IPS DF 19.7 (cell line): ENCODE results near the gene TMEM272.

Source experiments
- DNase-seq: peaks from one replicate; pipeline ENCODE4 v3.0.0-alpha.2; 2013; ENCODE audit warnings: low read depth, low spot score

The TMEM272 gene

DNA sequence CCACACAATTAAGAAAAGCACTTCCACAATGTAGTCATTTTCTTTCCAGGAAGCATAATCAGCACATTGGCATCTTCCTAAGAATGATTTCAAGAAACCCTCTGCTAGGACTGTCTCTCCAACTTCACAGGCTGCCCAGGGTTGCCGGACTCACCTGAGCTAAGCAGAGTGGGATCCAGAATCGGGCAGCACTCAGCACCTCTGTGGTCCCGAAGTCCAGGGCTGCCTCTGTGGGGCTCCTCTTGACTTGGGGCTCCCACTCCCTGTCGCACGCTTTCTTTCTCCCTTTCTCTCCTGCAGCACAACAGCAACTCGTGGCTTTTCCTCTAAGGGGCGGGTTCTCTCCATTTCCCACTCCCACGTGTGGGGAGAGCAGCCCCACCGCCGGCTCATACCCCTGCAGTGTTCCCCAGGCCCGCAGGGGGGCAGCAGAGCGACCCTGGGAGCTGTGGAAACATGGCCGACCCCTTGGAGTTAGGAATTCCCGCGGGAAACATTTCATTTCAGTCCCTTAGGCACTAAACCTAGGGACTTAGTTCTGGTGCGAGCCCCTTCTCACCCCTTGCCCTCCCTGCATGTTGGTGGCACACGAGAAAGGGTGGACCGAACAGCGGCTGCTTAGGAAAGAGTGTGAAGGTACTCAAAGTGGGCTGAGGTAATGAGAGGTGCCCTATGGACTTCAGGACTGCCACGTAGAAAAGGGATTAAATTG lies at the start of gene TMEM272:
Gene TMEM272, minus strand, starts transcription at position 316 of the 712 bp plus-strand sequence. CDS start 6,647 bp downstream, outside the sequence.
- DNase-seq, result no peak

DNA sequence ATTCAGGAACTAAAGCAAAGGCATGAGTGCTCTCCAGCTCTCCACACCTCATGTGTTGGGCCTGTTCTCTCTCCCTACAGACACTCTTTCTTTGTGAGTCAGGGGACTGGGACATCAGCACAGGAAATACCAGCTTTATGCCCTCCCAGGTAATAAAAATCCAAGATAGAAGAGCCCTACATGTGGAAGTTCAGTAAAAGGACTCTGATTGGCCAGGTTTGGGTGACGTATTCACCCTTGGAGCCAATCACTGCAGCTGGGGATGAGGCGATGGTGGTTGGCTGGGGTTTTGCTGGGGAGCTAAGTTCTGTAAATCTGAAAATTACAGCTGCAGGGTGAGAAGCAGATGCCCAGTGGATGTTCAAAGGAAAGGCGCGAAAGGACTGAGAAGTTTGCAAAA lies 49.3 kb upstream of the TMEM272 start:
- peak; percentile 30 for DNase-seq

DNA sequence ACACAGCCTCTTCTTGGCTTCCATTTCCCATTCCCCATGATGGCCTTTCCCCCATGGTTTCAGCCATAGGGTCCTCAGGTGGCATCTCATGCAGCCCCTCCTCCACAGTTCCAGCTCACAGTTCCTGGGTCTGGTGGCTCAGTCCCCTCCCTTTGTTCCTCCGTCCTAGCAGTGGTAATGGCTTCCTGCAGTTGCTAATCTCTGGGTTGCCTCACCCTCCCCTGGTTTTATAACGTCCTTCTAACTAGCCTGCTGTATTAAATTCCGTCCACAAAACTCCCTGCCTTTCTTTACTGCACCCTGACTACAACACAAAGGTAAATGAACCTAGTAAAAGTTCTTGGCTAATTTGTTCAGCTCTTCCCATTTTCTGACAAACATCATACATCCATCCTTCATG lies 47.7 kb upstream of the TMEM272 start:
- DNase-seq, result no peak

- DNase-seq, result no peak
These were observed 42.5 kb upstream of the TMEM272 start for GRCh38 chr13:51887468-51887867.

DNA sequence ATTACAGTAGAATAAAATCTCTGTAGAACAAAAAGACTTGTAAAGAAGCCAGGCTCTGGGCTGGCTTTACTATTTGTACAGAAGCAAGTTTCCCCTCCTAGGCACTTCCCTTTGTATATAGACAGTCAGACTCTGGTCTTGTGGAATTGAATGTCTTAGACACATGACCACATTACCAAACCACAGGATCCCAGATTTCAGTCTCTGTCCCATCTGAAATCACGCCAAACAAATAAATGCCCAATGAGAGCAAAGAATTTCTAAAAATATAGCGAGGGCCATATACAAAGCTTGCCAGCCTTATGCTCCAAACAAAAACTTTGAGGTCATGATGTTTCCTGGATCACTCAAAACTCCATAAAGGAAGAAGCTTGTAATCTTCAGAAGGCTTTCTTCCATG lies 40.7 kb upstream of the TMEM272 start:
- DNase-seq, result no peak

- no peak for DNase-seq
These were observed 38.2 kb upstream of the TMEM272 start for GRCh38 chr13:51883226-51883600.

DNA sequence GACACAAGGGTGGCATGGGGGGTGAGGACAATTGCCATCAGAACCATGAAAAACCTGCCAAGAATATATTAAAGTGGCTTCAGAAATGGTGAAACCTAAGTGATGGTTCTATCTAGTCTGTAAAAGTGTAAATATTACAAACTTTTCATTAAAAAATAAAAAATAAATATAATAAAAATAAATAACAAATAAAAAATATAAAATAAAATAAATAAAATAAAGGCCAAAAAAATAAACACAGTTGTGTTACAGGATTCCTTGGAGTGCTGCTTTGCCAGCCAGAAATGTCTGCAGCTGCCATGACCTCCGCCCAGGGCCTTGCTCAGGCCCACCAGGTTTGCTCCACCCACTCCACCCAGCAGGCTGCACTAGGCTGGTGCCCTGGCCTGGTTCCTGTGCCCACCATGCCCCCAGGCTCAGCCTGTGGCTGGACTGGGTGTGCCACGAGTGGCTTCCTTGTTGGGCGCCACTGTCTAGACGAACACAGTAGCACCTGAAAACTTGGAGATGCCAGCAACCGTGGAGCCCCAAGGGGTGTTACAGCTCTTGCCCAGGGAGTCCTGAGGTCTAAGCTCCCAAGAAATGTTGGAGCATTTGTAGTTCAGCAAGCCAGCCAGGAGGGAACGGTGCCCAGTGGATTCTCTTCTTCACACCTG lies 37.7 kb upstream of the TMEM272 start:
- no peak for DNase-seq

DNA sequence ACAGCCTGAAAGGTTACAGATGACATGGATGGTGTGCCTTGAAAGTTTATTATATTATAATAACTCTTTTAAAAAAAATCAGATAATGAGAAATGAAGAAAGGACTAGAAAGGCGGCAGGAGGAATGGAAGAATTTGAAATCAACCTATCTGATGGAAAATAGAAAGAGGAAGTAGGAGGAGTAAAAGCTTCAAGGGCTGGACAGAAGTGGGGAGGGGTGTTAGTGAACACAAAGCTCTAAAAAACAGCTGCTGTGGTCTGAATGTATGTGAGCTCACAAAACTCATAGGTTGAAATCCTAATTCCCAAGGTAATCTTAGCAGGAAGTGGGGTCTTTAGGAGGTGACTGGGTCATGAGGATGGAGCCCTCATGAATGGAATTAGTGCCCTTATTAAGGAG lies 36.3 kb upstream of the TMEM272 start:
- no peak for DNase-seq

DNA sequence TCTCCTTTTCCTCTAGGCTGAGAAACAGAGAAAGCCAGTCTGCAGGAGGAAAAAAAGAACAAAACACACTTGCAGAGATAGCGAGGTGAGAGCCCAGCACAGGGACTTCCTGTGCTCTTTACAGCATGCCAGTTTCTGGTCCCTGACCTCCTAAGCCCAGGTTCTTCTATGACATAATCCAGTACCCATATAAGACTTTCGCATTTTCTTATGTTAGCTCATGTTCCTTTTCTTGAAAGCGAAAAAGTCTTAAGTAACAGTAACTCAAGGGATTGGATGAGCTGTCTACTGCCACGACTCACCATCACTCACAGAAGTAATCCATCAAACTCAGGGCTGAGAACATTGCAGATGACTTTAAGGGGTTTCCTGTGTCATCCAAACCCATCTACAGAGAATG lies 34.2 kb upstream of the TMEM272 start:
- no peak for DNase-seq

GRCh38 chr13:51874651-51875050 lies 29.7 kb upstream of the TMEM272 start:
- DNase-seq, result no peak

- DNase-seq, result no peak
These were observed 28.9 kb upstream of the TMEM272 start for GRCh38 chr13:51873837-51874236.

DNA sequence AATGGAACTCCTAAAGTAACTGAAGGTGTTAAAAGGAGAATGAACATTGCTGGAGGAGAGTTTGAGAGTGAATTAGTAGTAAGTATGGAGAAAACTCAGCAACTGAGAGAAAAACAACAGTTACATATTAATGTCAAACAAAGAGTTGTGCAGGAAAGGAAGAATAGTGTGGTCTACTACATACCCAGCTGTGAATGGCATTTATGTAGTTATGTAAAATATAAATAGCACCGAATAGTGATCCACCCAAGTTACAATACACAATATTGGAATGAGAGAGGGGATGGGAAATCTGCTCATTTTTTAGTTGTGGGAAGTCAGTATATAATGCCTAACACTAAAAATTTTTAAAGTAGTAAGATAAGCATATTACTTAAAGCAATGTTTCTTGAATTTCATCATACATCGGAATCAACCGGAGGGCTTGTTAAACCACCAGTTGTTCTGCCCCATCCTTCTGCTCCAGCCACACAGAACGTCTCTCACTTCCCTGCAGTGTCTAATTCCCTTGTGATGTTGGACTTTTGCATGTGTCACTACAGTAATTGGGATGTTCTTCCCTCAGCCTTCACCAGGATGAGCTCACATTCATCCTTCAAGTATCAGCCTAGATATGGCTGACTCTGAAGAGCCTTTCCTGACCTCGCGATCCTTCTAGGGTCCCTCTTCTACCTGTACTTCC lies 28.3 kb upstream of the TMEM272 start:
- no peak for DNase-seq

DNA sequence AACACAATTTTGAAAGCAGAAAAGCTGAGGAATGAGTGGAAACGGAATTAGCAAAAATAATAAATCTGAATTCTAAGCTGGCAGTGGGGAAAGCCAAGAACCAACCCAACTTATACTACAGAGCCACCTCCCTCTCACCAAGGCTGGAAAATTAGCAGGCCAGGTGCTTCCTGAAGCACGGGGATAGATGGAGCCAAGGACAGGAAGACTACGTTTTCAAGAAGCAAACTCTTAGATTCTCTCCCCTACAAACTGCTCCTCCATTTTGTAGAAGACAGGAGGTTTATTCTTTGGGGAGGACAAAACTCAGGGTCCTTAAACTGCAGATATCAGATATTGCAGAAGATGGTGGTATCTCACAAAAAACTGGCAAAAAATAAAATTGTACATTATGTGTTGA lies 25.6 kb upstream of the TMEM272 start:
- DNase-seq, result no peak

DNA sequence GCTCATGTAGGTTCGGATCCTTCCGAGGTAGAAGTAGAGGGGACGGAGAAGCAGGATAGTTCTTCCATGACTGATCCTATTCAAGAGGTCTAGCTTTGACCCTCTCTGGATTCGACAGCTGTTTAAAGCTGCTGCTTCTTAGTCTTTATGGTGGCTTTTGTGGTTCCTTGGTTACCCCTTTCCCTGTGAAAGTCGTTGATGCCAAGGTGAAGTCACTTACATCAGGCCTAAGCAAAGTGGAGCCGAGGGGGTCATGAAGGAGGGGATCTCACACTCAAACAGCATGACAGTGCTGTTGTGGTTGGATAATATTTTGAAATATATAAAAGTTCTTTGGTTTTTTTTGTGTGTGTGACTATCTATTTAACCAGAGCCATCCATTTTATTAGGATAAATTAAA lies 24.9 kb upstream of the TMEM272 start:
- no peak for DNase-seq

DNA sequence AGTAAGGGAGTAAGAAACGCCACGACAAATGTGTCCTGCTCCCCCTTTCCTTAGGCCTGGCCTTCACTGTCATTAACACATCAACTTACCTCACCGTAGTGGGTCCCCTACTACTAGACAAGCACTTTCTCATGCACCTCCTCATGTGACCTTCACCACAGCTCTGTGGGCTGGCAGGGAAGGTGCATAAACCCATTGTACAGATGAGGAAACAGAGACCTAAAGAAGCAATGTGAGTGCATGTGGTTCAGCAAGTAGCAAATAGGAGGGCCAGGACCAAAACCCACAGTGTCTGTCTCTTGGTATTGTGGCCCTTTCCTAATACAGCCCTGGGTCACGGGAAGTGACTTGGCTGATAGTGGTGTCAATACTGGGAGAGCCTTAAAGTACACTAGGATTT lies 22.1 kb upstream of the TMEM272 start:
- no peak for DNase-seq

GRCh38 chr13:51865838-51866237 lies 20.9 kb upstream of the TMEM272 start:
- peak; percentile 0 for DNase-seq

DNA sequence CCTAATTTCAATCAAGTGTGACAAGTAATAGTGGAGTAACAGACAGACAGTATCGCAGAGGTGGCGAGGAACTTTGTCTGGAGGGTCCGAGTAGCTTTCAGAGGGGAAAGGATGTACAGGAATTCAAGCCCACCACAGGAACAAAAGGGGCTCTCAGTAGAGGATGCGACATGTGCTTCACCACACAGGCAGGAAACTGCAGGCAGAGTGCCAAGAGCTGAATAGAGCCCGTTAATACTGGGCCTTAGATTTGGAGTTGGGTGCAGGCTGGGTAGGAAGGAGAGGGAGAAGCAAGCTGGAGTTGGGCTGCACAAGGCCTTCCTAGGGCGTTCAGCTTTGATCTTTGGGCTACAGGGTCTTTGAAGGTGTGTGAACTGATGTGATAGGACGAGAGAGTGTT lies 18.0 kb upstream of the TMEM272 start:
- DNase-seq, result no peak

DNA sequence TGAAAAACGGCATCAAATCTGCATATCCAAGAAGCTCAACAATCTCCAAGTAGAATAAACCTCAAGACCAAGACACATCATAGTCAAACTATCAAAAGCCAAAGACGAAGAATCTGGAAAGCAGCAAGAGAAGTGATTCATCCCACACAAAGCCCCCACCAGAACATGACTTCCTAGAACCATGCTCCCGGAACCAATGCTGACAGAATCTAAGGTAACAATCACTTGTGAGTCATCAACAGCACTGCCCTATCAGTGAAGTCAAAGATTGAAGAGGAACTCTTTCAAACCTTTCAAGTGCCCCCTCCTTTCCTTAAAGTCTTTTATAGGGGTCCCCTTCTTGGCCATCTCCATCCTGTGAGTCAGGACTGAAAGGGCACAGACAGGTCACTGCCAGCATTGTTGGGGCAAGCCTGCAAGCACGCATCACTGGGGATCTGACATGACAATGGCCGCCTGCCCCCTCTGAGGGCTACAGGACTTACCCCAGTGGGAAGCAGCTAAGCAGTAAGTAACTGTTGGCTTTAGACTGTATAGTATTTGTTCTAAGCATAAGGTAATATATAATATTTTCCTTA lies 16.8 kb upstream of the TMEM272 start, which contains the start of gene CCDC70:
Gene CCDC70, plus strand, starts transcription at position 247 of the 578 bp plus-strand sequence. CDS start 3,443 bp downstream, outside the sequence.
- DNase-seq, result no peak

DNA sequence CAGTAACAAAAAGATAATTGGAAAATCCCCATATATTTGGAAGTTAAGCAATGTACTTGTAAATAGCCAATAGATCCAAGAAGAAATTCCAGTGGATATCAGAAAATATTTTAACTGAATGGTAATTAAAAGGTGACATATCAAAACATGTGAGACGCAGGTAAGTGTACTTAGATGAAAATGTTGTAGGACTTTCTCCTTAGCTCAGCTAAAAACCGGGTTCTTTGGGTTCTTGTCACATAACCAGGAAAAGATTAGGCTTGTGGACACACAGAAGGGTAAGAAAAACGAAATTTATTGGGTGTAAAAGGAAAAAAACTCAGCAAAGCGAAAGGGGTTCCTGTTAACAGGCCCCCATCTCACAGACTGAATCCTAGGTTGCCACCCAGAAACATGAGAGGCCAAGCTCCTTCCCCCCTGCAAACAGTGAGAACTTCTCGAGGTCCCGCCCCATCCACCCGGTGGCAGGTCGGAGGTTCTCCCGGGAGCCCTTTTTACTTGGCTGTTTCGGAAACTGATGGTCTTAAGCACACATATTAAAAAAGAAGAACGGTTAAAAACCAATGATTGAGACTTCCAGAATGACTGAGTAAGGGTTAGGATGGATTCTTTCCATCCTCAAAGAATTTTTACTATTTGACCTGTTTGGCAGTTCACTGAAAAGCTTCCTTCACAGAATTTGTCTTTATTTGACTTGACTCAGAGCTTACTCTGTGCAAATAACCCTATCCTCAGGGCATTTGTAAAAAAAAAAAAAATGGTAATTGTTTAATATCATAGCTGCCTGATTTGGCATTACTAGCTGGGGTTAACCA lies 13.7 kb upstream of the TMEM272 start:
- no peak for DNase-seq

DNA sequence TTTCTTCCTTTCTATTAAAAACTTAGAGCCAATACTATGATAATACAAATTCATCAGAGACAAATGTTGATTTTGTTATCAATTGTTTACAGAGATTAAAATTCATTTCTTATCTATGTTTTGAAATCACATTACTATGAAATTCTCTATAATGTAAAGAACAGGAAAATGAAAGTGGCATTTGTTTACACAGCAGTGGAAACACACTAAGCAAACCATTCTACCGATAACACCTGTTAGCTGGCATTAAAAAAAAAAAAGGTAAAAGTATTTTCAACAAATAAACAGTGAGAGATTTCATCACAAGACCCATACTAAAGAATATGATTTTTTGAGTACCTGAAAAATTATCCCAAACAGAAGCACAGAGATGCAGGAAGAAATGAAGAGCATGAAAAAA lies 12.0 kb upstream of the TMEM272 start:
- no peak for DNase-seq

- no peak for DNase-seq
These were observed 11.2 kb upstream of the TMEM272 start for GRCh38 chr13:51856027-51856736.
